ENCODE data around the gene SPATA24. TPM values are rescaled to one million over a fixed set of nuclear protein-coding genes. Genes with fewer than 3 reads are reported as not detected.

SPATA24 gene
- total RNA-seq, 1 experiment from 2014 or later: 13.0 TPM

- Histone ChIP-seq H2BK120ac (ENCODE audit: low read depth, low read length, poor library complexity, severe bottlenecking) (no peak overlapping the region), H3K23me2 (ENCODE audit: insufficient read length, low read depth, low read length, poor library complexity, severe bottlenecking) (no peaks in the 10 kb centered on the region), H3K56ac (ENCODE audit: insufficient read length, low read depth, low read length) (no peak overlapping the region), H4K5ac (ENCODE audit: insufficient read length, low read depth, low read length) (no peak overlapping the region), H3K4me2 (ENCODE audit: insufficient read depth, insufficient read length, low read length) (no peak overlapping the region), H2BK12ac (ENCODE audit: insufficient read length, low read depth, low read length) (no peak overlapping the region), H2BK20ac (ENCODE audit: low read depth, low read length, poor library complexity, severe bottlenecking) (no peak overlapping the region), H3K4me1 (ENCODE audit: insufficient read depth, low read length) (no peaks in the 10 kb centered on the region), H3K27ac (ENCODE audit: insufficient read length, low read depth, low read length) (no peak overlapping the region), H3K79me2 (ENCODE audit: insufficient read depth, low read length) (no peaks in the 10 kb centered on the region), H2BK5ac (ENCODE audit: insufficient read length, low read length) (no peak overlapping the region), H4K8ac (replicated peaks; ENCODE audit: insufficient read length, low read depth, low read length) (no peak overlapping the region), H3K14ac (ENCODE audit: insufficient read depth, low read length) (no peak overlapping the region), H4K91ac (ENCODE audit: insufficient read length, low read depth, low read length) (no peak overlapping the region), H3K9me3 (ENCODE audit: control insufficient read depth, low read depth, low read length) (no peaks in the 10 kb centered on the region), H4K20me1 (ENCODE audit: control insufficient read depth, insufficient read depth, insufficient read length) (no peaks in the 10 kb centered on the region), H3K27me3 (ENCODE audit: insufficient read depth, low read length) (no peaks in the 10 kb centered on the region), H3K18ac (ENCODE audit: insufficient read length, low read depth, low read length) (no peak overlapping the region), H2AK5ac (ENCODE audit: insufficient read length, low read length) (no peak overlapping the region), H3K4ac (ENCODE audit: low read depth, low read length) (no peak overlapping the region), H3T11ph (ENCODE audit: low read length) (no peak overlapping the region), H3K9ac (ENCODE audit: extremely low read depth, insufficient read length, low read length) (no peak overlapping the region), H3K23ac (ENCODE audit: insufficient read length, low read depth, low read length) (no peak overlapping the region), H2AFZ (ENCODE audit: low read length) (no peak overlapping the region), H2BK15ac (ENCODE audit: low read depth, low read length) (no peak overlapping the region), H3K79me1 (ENCODE audit: insufficient read depth, low read depth, low read length, poor library complexity, severe bottlenecking) (no peaks in the 10 kb centered on the region)
- Mint-ChIP-seq H3K9me3 (no peaks in the 10 kb centered on the region), H3K27ac (no peak overlapping the region), H3K36me3 (ENCODE audit: insufficient read depth in 1 of 3, low read depth in 3 of 3) (peaks cover 0 to 32% (median 24%) of the 10 kb centered on the region in 3 experiments; a peak in 4 of 7 replicates), H3K4me3 (no peak overlapping the region), H3K4me1 (no peaks in the 10 kb centered on the region), H3K27me3 (ENCODE audit: low read depth) (no peaks in the 10 kb centered on the region)
- WGBS (ENCODE audit: extremely low coverage, insufficient read length, low lambda C conversion rate): no CpG with 5 or more reads among the region's 6 CpGs
- DNase-seq: no peak
- no peak for TF ChIP-seq CTCF (conservative IDR thresholded peaks at IDR 0.05)
Observed at GRCh38 chr5:139413153-139413552, 9.3 kb upstream of the SPATA24 start.
